Measurements from ENCODE around the gene WNT7A. TPM values are rescaled to one million over a fixed set of nuclear protein-coding genes. Genes with fewer than 3 reads are reported as not detected.

Gene WNT7A
- total RNA-seq, 1 experiment from 2014 or later, result not detected

- H4K91ac ChIP-seq (ENCODE audit: insufficient read length, low read depth, low read length), result no peak overlapping the region
- no peak overlapping the region for H3K23ac ChIP-seq (ENCODE audit: insufficient read length, low read depth, low read length)
- no peaks in the 10 kb centered on the region for H3K23me2 ChIP-seq (ENCODE audit: insufficient read length, low read depth, low read length, poor library complexity, severe bottlenecking)
- H3K79me2 ChIP-seq (ENCODE audit: insufficient read depth, low read length), result no peaks in the 10 kb centered on the region
- H2BK20ac ChIP-seq (ENCODE audit: low read depth, low read length, poor library complexity, severe bottlenecking), result no peak overlapping the region
- no peak overlapping the region for H2AFZ ChIP-seq (ENCODE audit: low read length)
- no peak overlapping the region for H2BK120ac ChIP-seq (ENCODE audit: low read depth, low read length, poor library complexity, severe bottlenecking)
- no peak overlapping the region for H3K56ac ChIP-seq (ENCODE audit: insufficient read length, low read depth, low read length)
- H3K14ac ChIP-seq (ENCODE audit: insufficient read depth, low read length), result no peak overlapping the region
- H2BK12ac ChIP-seq (ENCODE audit: insufficient read length, low read depth, low read length), result no peak overlapping the region
- Mint-ChIP-seq H3K27ac (no peak overlapping the region; a peak in 1 of 7 replicates), H3K36me3 (ENCODE audit: insufficient read depth in 1 of 3, low read depth in 3 of 3) (no peaks in the 10 kb centered on the region; a peak in 1 of 7 replicates), H3K4me3 (no peak overlapping the region), H3K9me3 (peaks cover 5 to 10% of the 10 kb centered on the region in 2 experiments; a peak in 3 of 5 replicates), H3K27me3 (ENCODE audit: low read depth) (no peaks in the 10 kb centered on the region; the same call in 1 of the 2 replicates), H3K4me1 (peaks cover 16 to 19% of the 10 kb centered on the region in 2 experiments)
- H4K8ac ChIP-seq (replicated peaks; ENCODE audit: insufficient read length, low read depth, low read length), result no peak overlapping the region
- no peaks in the 10 kb centered on the region for H3K79me1 ChIP-seq (ENCODE audit: insufficient read depth, low read depth, low read length, poor library complexity, severe bottlenecking)
- peaks cover 5% of the 10 kb centered on the region for H3K4me1 ChIP-seq (ENCODE audit: insufficient read depth, low read length)
- no peak for TF ChIP-seq CTCF (conservative IDR thresholded peaks at IDR 0.05)
- H3K9ac ChIP-seq (ENCODE audit: extremely low read depth, insufficient read length, low read length), result no peak overlapping the region
- H4K5ac ChIP-seq (ENCODE audit: insufficient read length, low read depth, low read length), result no peak overlapping the region
- no peak overlapping the region for H2AK5ac ChIP-seq (ENCODE audit: insufficient read length, low read length)
- no peak overlapping the region for H2BK15ac ChIP-seq (ENCODE audit: low read depth, low read length)
- H3K9me3 ChIP-seq (ENCODE audit: control insufficient read depth, low read depth, low read length), result no peaks in the 10 kb centered on the region
- no peak overlapping the region for H3T11ph ChIP-seq (ENCODE audit: low read length)
- DNase-seq, result no peak
- no peaks in the 10 kb centered on the region for H3K27me3 ChIP-seq (ENCODE audit: insufficient read depth, low read length)
- no peak overlapping the region for H3K27ac ChIP-seq (ENCODE audit: insufficient read length, low read depth, low read length)
- H3K4me2 ChIP-seq (ENCODE audit: insufficient read depth, insufficient read length, low read length), result no peak overlapping the region
- no peak overlapping the region for H2BK5ac ChIP-seq (ENCODE audit: insufficient read length, low read length)
- H3K4ac ChIP-seq (ENCODE audit: low read depth, low read length), result no peak overlapping the region
- H4K20me1 ChIP-seq (ENCODE audit: control insufficient read depth, insufficient read depth, insufficient read length), result no peaks in the 10 kb centered on the region
- no peak overlapping the region for H3K18ac ChIP-seq (ENCODE audit: insufficient read length, low read depth, low read length)
- no CpG with 5 or more reads among the region's 6 CpGs for WGBS (ENCODE audit: extremely low coverage, insufficient read length, low lambda C conversion rate)
Observed at GRCh38 chr3:13767030-13767429, 112.8 kb downstream of the WNT7A start.

Other genes starting within 250 kb of the WNT7A start
- 13.3 and 13.7 TPM in 2 replicates for gene CHCHD4, start 244.8 kb upstream of the WNT7A start, total RNA-seq (2021)
- 35.8 and 36.7 TPM in 2 replicates for gene TMEM43, start 245.0 kb upstream of the WNT7A start, total RNA-seq (2021)

Data from H9 (cell line).